Endothelial cell of umbilical vein (primary cell): ENCODE measurements around the gene HAUS7. TPM values are rescaled to one million over a fixed set of nuclear protein-coding genes. Genes with fewer than 3 reads are reported as not detected.
"Not testable (repeated sequence)": the region's sequence is repeated elsewhere in the genome, so short reads cannot be mapped to it uniquely, and the experiment has no call there.

ENCODE experiments used
- BruUV-seq: library from RNA; stranded (reverse); fragments of 400-500 nt; replicated peaks from 2 replicates; lab custom pipeline; 2021; lab: Mats Ljungman, UMichigan
- CTCF ChIA-PET: fragments of 300-600, 350-600 bp; sonication (Branson Sonifier 250); formaldehyde crosslinking; loops from one replicate; lab custom pipeline; 2021; ENCODE audit warnings: antibody characterized with exemption, inconsistent platforms; lab: Charles Lee
- POLR2A ChIA-PET: fragments of 300-600, 350-600 bp; sonication (Branson Sonifier 250); formaldehyde crosslinking; loops from one replicate; lab custom pipeline; 2021; ENCODE audit warnings: antibody characterized with exemption, inconsistent platforms; lab: Charles Lee
- DNase-seq: peaks from one replicate; pipeline ENCODE4 v3.0.0-alpha.2; 2011; ENCODE audit warnings: low read depth, low spot score
- FAIRE-seq: peaks from 2 replicates; lab custom pipeline; 2011; peaks lifted over from hg19 to GRCh38; lab: Jason Lieb, UNC
- H2AFZ ChIP-seq: 2 replicates; pipeline ENCODE4 v1.6.0; 2012; ENCODE audit warnings: low read depth, low read length, control low read depth, inconsistent platforms
- H3K27ac ChIP-seq: 2 replicates; pipeline ENCODE4 v1.5.1; 2011; ENCODE audit warnings: low read depth, mild to moderate bottlenecking, control low read depth, low read length, moderate library complexity; ENCODE audit not compliant: insufficient read depth
- H3K27me3 ChIP-seq, 2 experiments: 2 replicates each; pipeline versions ENCODE4 v1.6.0 to v1.6.1; 2011; ENCODE audit warnings: low read length in 2 of 2, mixed read lengths in 1 of 2; ENCODE audit not compliant: control insufficient read depth in 2 of 2, insufficient read depth in 2 of 2
- H3K36me3 ChIP-seq, 2 experiments: 2 replicates in 1 of 2; 3 replicates in 1 of 2; pipeline ENCODE4 v1.5.1; 2011; ENCODE audit warnings: low read length in 2 of 2, mild to moderate bottlenecking in 1 of 2, moderate library complexity in 1 of 2; ENCODE audit not compliant: control insufficient read depth in 2 of 2, insufficient read depth in 2 of 2; ENCODE audit errors: extremely low read depth in 1 of 2
- H3K4me1 ChIP-seq: 3 replicates; pipeline ENCODE4 v1.5.1; 2011; ENCODE audit warnings: mild to moderate bottlenecking, low read length; ENCODE audit not compliant: control insufficient read depth, insufficient read depth; ENCODE audit errors: extremely low read depth
- H3K4me2 ChIP-seq: 2 replicates; pipeline ENCODE4 v1.6.1; 2011; ENCODE audit warnings: low read length, control low read depth, mixed read lengths; ENCODE audit not compliant: insufficient read depth
- H3K4me3 ChIP-seq, 3 experiments: fragments of 200-600 bp in 1 of 3; sonication (generic), shearing (Covaris generic) in 1 of 3; replicated peaks in 1 of 3; 2 replicates each; pipeline ENCODE4 v1.5.1; 2011 to 2016; ENCODE audit warnings: control low read depth in 3 of 3, low read length in 3 of 3, mild to moderate bottlenecking in 2 of 3, inconsistent platforms in 1 of 3, low read depth in 1 of 3, moderate library complexity in 1 of 3; ENCODE audit not compliant: insufficient read depth in 1 of 3
- H3K79me2 ChIP-seq: 2 replicates; pipeline ENCODE4 v1.6.0; 2012; ENCODE audit warnings: low read length, inconsistent platforms; ENCODE audit not compliant: control insufficient read depth, insufficient read depth
- H3K9ac ChIP-seq: replicated peaks from 2 replicates; pipeline ENCODE3; 2011; ENCODE audit warnings: low read length, control low read depth; ENCODE audit not compliant: insufficient read depth; ENCODE audit errors: extremely low read depth
- H3K9me1 ChIP-seq: replicated peaks from 3 replicates; pipeline ENCODE4 v1.6.0; 2011; ENCODE audit warnings: mild to moderate bottlenecking, low read length; ENCODE audit not compliant: control insufficient read depth, insufficient read depth; ENCODE audit errors: extremely low read depth
- H3K9me3 ChIP-seq: replicated peaks from 2 replicates; pipeline ENCODE4 v1.5.1; 2012; ENCODE audit warnings: low read length, inconsistent platforms; ENCODE audit not compliant: control insufficient read depth, insufficient read depth
- H4K20me1 ChIP-seq: replicated peaks from 2 replicates; pipeline ENCODE3; 2011; ENCODE audit warnings: mild to moderate bottlenecking, low read length; ENCODE audit not compliant: control insufficient read depth, insufficient read depth; ENCODE audit errors: extremely low read depth
- FOS ChIP-seq: IDR thresholded peaks from 2 replicates; pipeline ENCODE4 v1.6.1; 2011; ENCODE audit warnings: mild to moderate bottlenecking, low read length, moderate library complexity, borderline replicate concordance; ENCODE audit not compliant: insufficient read depth
- JUN ChIP-seq: IDR thresholded peaks from 2 replicates; pipeline ENCODE4 v1.6.1; 2011; ENCODE audit warnings: borderline replicate concordance, low read depth; ENCODE audit not compliant: insufficient read length, insufficient read depth
- MAX ChIP-seq: IDR thresholded peaks from 2 replicates; pipeline ENCODE4 v1.6.1; 2011; ENCODE audit not compliant: insufficient read depth, insufficient read length
- dilution Hi-C: fragments of 300-500 bp; cut with MboI; formaldehyde crosslinking; loops from one replicate; pipeline ENCODE4 v1.15.0; 2019; ENCODE audit warnings: low sequenced_read_pairs; ENCODE audit not compliant: extremely low pct_ligation_motif_present
- intact Hi-C: fragments of 100-400 bp; cut with micrococcal nuclease; formaldehyde crosslinking; loops from one replicate; pipeline ENCODE4 v1.10.0; 2022
- polyA plus RNA-seq, 4 experiments: library from polyadenylated mRNA; depleted of rRNA in 3 of 4; stranded (reverse) in 3 of 4; unstranded in 1 of 4; fragments of >200 nt; gene quantifications; 2 replicates each; pipeline versions ENCODE4 v1.2.1 to v1.2.3, GENCODE V29; 2011 to 2012; ENCODE audit warnings: missing spikeins in 1 of 4
- total RNA-seq: library from RNA; stranded (reverse); gene quantifications from 2 replicates; pipeline ENCODE4 v1.2.3, GENCODE V29; 2021

Gene HAUS7
- total and polyA plus RNA-seq, 2 donors (not counting 3 experiments of a cell fraction or from before 2014, with no cell fraction given), result 31.0 to 46.4 TPM

- intact Hi-C loops, CTCF ChIA-PET, FAIRE-seq, H3K9ac ChIP-seq, H3K9me3 ChIP-seq, dilution Hi-C loops, H3K27me3 ChIP-seq, H3K27ac ChIP-seq, POLR2A ChIA-PET, DNase-seq, H3K36me3 ChIP-seq, H3K79me2 ChIP-seq, H3K4me2 ChIP-seq, H2AFZ ChIP-seq, H3K9me1 ChIP-seq, H3K4me1 ChIP-seq, H4K20me1 ChIP-seq, H3K4me3 ChIP-seq, BruUV-seq: not testable (repeated sequence)
These were observed 66.0 kb downstream of the HAUS7 start for GRCh38 chrX:153404333-153404732.

- ChIA-PET POLR2A (no interaction called here), CTCF (no interaction called here)
- H2AFZ ChIP-seq, result no peak within 1 kb of the TSS
- BruUV-seq, result no TSS peak
- H3K79me2 ChIP-seq, result no peaks in the 10 kb centered on the region
- no peak within 1 kb of the TSS for H3K27ac ChIP-seq
- no peak within 1 kb of the TSS for H3K9ac ChIP-seq
- FAIRE-seq (no peak), DNase-seq (no peak)
- no peaks in the 10 kb centered on the region for H4K20me1 ChIP-seq
- H3K4me1 ChIP-seq, result no peaks in the 10 kb centered on the region
- H3K36me3 ChIP-seq, result no peaks in the 10 kb centered on the region
- dilution Hi-C loops, result no loop called here
- H3K9me3 ChIP-seq, result no peaks in the 10 kb centered on the region
- TF ChIP-seq JUN, result no peak
- TF ChIP-seq MAX, result no peak
- no peak for TF ChIP-seq FOS
- no peak within 1 kb of the TSS for H3K4me2 ChIP-seq
- no peak within 1 kb of the TSS for H3K4me3 ChIP-seq
- intact Hi-C loops, result no loop called here
- H3K27me3 ChIP-seq, result no peaks in the 10 kb centered on the region
- no peaks in the 10 kb centered on the region for H3K9me1 ChIP-seq
These were observed 69.1 kb downstream of the HAUS7 start, which contains the start of gene PNMA6E for GRCh38 chrX:153401133-153401764. Gene PNMA6E, minus strand, starts transcription at chrX:153401350. Its CDS starts 2,501 bp downstream, at chrX:153398849.
